Measurements from ENCODE around the gene GRPR.

GRPR gene

DNA sequence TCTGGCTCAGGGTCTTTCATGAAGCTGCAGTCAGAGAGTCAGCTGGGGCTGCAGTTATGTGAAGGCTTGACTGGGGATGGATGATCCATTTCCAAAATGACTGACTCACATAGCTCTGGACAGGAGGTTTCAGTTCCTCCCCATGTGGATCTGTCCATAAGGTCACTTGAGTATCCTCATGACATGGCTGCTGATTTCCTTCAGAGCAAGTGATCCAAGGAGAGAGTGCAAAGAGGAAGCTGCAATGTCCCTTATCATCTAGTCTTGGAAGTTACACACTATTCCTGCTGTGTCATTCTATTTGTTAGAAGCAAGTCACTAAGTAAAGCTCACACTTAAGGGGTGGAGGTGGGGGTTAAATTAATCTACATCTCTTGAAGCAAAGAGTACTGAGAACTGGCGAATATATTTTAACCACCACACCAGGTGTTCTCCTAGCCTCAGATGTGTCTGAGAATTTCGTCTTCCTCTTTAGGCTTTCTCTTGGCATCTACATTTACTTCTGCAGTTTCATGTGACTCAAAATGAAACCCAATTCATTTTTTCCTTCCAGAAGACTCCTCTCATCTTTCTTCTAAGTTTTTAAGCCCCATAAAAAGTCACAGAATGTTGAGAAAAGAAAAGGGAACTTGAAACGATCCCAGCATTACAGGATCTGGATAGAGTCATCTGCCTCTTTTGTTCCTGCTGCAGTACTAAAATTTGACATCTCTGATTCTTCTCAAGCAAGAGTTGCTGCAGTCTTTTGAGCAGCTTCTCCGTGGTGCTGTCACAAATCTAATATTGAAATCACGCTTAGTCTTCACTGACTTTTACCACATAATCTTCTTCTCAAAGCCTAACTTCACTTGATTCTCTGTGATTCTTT is 3.8 kb upstream of the GRPR start:
- peaks cover 22% of the 10 kb centered on the region for H3K4me1 Mint-ChIP-seq
- DNase-seq (ENCODE audit: low spot score in 2 of 2) = peak in 1 of 2 donors; percentile 5
- H3K4me3 Mint-ChIP-seq = peak overlapping the region; percentile 39
- H3K27me3 Mint-ChIP-seq = no peaks in the 10 kb centered on the region
- no peaks in the 10 kb centered on the region for H3K9me3 Mint-ChIP-seq
- peak; percentile 78 for ATAC-seq (ENCODE audit: low read depth)
- peak overlapping the region; percentile 85 for H3K27ac Mint-ChIP-seq
- H3K36me3 Mint-ChIP-seq = no peaks in the 10 kb centered on the region

DNA sequence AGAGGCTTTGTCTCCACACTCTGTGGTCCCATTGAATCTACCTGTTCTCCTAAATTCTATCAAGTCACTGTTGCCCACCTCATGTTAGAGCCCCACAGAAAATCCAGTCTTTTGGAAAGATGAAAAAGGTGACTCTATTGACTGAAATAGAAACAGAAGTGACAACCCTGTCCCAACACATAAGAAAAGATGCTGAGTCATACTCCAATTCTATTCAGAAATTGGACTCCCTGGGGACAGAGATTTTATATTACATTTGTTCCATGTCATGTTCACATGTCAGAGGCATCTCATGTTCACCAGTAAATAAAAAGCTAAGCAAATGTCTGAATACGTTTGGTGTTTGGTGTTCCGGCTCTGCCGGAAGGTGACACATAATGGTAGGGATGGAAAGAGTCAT is 2.9 kb upstream of the GRPR start:
- H3K36me3 Mint-ChIP-seq = no peaks in the 10 kb centered on the region
- ATAC-seq (ENCODE audit: low read depth) (no peak), DNase-seq (ENCODE audit: low spot score in 2 of 2) (no peak)
- H3K4me3 Mint-ChIP-seq = peak overlapping the region; percentile 39
- H3K4me1 Mint-ChIP-seq = peaks cover 21% of the 10 kb centered on the region
- H3K27ac Mint-ChIP-seq = peak overlapping the region; percentile 85
- no peaks in the 10 kb centered on the region for H3K27me3 Mint-ChIP-seq
- H3K9me3 Mint-ChIP-seq = no peaks in the 10 kb centered on the region

DNA sequence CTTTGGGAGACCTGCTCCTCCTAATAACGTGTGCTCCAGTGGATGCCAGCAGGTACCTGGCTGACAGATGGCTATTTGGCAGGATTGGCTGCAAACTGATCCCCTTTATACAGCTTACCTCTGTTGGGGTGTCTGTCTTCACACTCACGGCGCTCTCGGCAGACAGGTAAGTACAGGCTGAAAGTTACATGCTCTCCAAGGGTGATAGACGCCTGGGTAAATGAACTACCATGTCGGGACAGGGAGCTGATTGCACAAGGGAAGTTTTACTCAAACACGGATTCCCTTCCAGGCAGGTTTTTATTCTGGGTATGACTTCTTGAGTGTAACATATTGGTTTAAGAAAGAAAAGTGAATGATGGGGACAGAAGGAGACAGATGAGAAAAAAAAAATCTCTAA is 836 bp downstream of the GRPR start:
- no peaks in the 10 kb centered on the region for H3K9me3 Mint-ChIP-seq
- H3K27me3 Mint-ChIP-seq = peaks cover 3% of the 10 kb centered on the region
- no peaks in the 10 kb centered on the region for H3K36me3 Mint-ChIP-seq
- no peak overlapping the region for H3K4me3 Mint-ChIP-seq
- peaks cover 18% of the 10 kb centered on the region for H3K4me1 Mint-ChIP-seq
- no peak for ATAC-seq (ENCODE audit: low read depth)
- DNase-seq (ENCODE audit: low spot score in 2 of 2) = no peak
- H3K27ac Mint-ChIP-seq = no peak overlapping the region

DNA sequence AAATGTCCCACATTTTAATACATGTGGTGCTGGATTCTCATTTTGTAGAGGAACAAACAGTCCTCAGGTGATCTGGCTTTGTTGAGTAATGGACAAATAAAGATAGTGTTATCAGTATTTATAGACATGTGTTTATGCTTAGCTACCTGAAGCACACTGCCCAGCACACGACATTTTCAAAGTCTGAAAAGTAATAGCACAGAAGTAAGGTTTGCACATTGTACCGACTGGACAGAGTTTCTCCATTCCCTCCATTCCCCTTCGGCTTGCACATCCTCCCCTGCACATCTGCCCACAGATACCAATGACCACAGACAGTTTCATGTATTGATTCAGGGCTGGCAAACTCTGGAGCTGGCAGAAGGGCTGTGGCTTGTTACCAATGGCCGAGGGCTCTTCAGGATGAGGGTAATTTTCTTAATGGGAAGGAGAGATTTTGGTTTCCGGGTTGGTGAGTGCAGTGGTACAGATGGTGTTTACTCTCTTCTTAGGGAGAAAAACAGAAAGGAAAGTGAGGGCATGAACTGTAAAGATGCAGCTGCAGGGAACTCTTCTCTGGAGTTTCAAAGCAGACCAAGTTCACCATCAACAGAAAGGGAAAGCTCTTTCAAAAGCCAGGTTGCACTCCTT is 2.3 kb downstream of the GRPR start:
- H3K4me3 Mint-ChIP-seq = no peak overlapping the region
- peaks cover 2% of the 10 kb centered on the region for H3K36me3 Mint-ChIP-seq
- no peak for DNase-seq (ENCODE audit: low spot score in 2 of 2)
- H3K9me3 Mint-ChIP-seq = no peaks in the 10 kb centered on the region
- no peak overlapping the region for H3K27ac Mint-ChIP-seq
- peaks cover 8% of the 10 kb centered on the region for H3K4me1 Mint-ChIP-seq
- peaks cover 6% of the 10 kb centered on the region for H3K27me3 Mint-ChIP-seq
- ATAC-seq (ENCODE audit: low read depth) = no peak

DNA sequence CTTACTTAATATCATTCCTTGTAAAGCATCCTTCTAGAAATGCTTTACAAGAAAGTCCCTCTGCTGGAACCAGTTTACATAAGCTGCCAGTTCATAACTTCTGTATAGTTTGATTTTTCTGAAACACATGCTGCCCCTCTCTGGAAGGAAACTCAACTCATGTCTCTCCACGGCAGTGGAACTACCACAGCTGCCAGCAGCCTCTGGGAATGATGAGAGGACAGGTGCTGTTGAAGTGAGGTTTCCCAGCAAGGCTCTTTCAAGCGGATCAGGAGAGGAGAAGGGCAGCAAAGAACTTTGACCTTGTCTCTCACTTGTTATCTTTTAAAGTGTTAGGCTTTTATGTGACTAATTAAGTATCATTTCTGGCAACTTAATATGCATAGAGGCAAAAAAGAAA is 7.3 kb downstream of the GRPR start:
- H3K9me3 Mint-ChIP-seq = no peaks in the 10 kb centered on the region
- peaks cover 3% of the 10 kb centered on the region for H3K4me1 Mint-ChIP-seq
- no peak overlapping the region for H3K4me3 Mint-ChIP-seq
- peaks cover 2% of the 10 kb centered on the region for H3K36me3 Mint-ChIP-seq
- no peak for DNase-seq (ENCODE audit: low spot score in 2 of 2)
- no peak overlapping the region for H3K27ac Mint-ChIP-seq
- no peak for ATAC-seq (ENCODE audit: low read depth)
- H3K27me3 Mint-ChIP-seq = peaks cover 6% of the 10 kb centered on the region

DNA sequence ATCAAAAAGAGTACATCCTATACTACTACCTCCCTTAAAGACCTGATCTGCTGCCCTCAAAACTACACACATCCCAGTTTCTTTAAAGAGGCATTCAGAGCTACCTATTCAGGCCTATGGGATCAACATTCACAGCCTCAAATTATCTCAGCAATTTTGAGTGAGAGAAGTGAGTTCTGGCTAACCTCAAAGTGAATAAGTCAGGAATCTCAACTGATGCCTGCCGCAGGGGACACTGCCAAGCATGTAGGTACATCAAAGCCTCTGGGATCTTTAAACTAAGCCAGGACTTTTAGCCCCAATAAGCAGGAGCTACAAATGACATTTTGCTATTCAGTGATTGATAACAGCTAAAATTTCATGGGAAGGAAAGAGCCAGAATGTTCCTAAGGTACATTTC is 11.6 kb downstream of the GRPR start:
- no peak overlapping the region for H3K4me3 Mint-ChIP-seq
- H3K36me3 Mint-ChIP-seq = no peaks in the 10 kb centered on the region
- DNase-seq (ENCODE audit: low spot score in 2 of 2) (no peak), ATAC-seq (ENCODE audit: low read depth) (no peak)
- peaks cover under 1% of the 10 kb centered on the region for H3K27me3 Mint-ChIP-seq
- no peak overlapping the region for H3K27ac Mint-ChIP-seq
- H3K4me1 Mint-ChIP-seq = peaks cover 10% of the 10 kb centered on the region
- H3K9me3 Mint-ChIP-seq = no peaks in the 10 kb centered on the region

DNA sequence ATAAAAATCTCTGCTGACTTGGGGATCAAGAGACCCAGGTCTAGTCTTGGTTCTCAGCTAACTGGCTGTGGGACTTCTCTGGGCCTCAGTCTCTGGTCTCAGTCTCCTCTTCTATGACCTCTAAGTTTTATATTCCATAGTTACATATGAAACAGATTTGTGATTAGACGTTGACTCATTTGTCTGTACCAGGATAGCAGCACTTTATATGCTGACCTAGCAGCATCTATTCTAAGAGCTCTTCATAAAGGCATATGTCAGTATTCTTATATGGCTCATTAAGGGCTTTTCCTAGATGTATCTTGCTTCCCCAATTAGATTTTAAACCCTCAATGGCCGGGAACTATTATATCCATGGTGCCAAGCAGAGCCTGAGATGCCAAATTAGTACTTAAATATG is 12.7 kb downstream of the GRPR start:
- ATAC-seq (ENCODE audit: low read depth) (no peak), DNase-seq (ENCODE audit: low spot score in 2 of 2) (no peak)
- Mint-ChIP-seq H3K4me1 (peaks cover 9% of the 10 kb centered on the region), H3K4me3 (no peak overlapping the region), H3K27me3 (no peaks in the 10 kb centered on the region), H3K9me3 (no peaks in the 10 kb centered on the region), H3K27ac (no peak overlapping the region), H3K36me3 (no peaks in the 10 kb centered on the region)

DNA sequence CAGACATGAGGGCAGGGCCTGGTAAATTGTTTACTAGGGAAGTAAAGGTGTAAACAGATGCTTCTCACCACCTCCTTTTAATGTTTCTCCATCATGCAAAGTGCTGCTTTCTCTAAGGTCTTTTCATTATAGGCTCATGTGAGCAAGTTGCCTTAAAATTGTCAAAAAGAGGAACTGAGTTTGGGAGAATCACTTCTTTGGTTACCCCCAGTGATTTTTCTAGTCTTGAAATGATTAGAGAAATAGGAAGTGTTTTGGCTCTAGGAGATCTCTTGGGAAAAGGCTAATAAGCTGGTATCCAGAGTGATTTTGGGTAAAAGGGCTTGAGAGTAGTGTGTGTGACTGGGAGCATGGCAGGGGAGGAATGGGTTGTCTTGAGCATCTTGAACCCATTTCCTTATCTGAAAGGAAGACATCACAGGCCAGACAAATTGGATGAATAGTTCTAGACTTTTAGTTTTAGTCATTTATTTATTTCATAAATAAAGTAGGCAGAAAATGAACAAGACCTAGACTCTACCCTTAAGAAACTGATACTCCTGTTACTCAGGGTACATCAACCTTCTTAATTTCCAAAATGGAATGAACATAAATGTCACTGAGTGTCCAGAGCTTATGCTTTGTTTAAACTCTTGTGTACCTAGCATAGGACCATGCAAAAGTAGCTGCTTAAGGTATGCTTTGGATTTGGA is 14.2 kb downstream of the GRPR start:
- ATAC-seq (ENCODE audit: low read depth) (peak; percentile 85), DNase-seq (ENCODE audit: low spot score in 2 of 2) (no peak)
- Mint-ChIP-seq H3K9me3 (no peaks in the 10 kb centered on the region), H3K4me3 (no peak overlapping the region), H3K27ac (no peak overlapping the region), H3K36me3 (no peaks in the 10 kb centered on the region), H3K4me1 (peaks cover 9% of the 10 kb centered on the region), H3K27me3 (no peaks in the 10 kb centered on the region)

DNA sequence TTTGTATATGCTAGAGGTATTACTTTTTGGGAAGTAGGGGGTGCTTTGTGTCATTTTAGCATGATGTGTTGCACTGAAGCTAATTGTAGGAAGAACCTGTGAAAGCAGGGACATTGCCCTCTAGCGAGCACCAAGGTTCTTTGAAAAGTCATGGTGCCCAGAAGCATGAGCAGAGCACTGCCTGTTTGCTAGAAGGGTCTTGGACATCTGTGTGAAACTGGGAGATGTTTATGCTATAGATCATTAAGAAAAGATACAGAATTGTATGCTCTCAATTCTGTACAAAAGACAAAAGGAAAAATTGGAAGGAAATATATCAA is 14.7 kb downstream of the GRPR start:
- Mint-ChIP-seq H3K4me1 (peaks cover 9% of the 10 kb centered on the region), H3K9me3 (no peaks in the 10 kb centered on the region), H3K27ac (no peak overlapping the region), H3K36me3 (no peaks in the 10 kb centered on the region), H3K27me3 (no peaks in the 10 kb centered on the region), H3K4me3 (no peak overlapping the region)
- DNase-seq (ENCODE audit: low spot score in 2 of 2) (no peak), ATAC-seq (ENCODE audit: low read depth) (peak; percentile 63)

DNA sequence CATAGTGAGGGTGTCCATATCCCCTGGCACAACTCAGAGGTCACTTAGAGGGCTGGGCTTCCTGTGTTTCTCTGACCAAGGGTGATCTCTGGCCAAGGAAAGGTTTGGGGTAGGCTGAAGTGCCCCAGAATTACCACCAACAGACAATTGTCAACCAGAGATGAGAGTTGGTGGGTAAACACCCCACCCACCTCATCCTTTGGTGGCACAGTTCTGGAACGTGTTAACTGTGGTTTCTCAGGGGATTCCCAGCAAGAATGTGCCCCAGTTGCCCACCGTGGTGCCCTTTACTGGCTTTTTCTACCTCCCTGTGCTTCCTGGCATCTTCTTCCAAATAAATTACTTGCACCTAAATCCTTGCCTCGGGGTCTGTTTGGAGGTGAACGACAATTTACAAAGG is 17.1 kb downstream of the GRPR start:
- peaks cover 2% of the 10 kb centered on the region for H3K27me3 Mint-ChIP-seq
- H3K4me1 Mint-ChIP-seq = peaks cover 9% of the 10 kb centered on the region
- no peaks in the 10 kb centered on the region for H3K36me3 Mint-ChIP-seq
- no peak for DNase-seq (ENCODE audit: low spot score in 2 of 2)
- H3K4me3 Mint-ChIP-seq = no peak overlapping the region
- H3K27ac Mint-ChIP-seq = no peak overlapping the region
- no peak for ATAC-seq (ENCODE audit: low read depth)
- H3K9me3 Mint-ChIP-seq = no peaks in the 10 kb centered on the region

DNA sequence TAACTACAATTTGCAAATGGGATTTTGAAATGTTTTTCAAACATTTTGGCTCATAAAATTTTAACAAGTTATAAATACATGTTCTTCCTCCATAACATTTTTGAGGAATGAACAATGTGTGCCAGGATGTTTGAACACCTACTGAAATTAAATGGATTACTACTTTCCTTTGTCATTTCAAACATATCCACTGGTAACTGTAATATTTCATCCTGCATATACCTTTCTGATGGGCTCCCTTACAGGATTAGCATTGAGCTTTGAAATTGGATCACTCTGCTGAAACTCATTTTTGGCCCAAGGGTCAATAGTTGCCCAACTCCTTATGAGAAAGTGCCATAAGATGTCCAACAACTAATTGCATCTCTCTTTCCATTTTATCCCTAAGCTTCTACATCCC is 17.6 kb downstream of the GRPR start:
- Mint-ChIP-seq H3K4me3 (no peak overlapping the region), H3K4me1 (peaks cover 9% of the 10 kb centered on the region), H3K27me3 (peaks cover 2% of the 10 kb centered on the region), H3K36me3 (no peaks in the 10 kb centered on the region), H3K9me3 (no peaks in the 10 kb centered on the region), H3K27ac (no peak overlapping the region)
- ATAC-seq (ENCODE audit: low read depth) (no peak), DNase-seq (ENCODE audit: low spot score in 2 of 2) (no peak)

DNA sequence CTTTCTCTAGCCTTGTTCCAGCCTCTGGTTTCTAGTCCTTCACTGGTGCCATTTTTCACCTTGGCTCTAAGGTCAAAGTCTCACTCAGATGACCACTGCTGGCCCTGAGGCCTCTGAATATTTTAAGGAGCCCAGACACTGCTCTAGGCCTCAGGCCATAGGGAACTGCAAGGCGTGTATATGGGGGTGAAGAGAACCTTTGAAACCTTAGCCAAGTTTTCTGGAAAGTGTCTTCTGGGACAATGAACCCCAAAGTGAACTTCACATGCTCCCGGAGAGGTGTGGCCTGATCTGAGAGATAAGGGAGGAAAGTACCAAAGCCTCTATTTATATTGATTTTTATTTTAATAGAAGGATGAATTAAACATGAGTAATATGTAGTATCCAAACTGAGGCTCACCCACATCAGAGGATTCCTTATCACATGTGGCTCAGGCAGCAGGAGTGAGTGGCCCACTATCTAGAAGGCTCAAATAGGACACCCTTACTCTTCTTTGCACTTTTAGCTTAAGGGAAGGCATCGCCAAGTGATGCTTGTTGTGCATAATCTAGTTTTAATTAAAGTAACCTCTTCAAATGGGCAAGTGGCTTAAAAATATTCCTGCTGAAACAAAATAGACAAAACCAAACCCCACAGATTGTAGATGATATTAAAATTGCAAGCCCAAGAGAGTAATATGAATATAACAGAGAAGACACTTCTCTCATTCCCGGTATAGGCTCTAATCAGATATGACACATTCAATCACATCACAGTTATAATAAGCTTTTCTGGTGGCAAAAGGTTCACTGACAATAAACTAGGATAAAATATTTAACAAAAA is 18.3 kb downstream of the GRPR start:
- Mint-ChIP-seq H3K27me3 (peaks cover 2% of the 10 kb centered on the region), H3K4me1 (peaks cover 9% of the 10 kb centered on the region), H3K4me3 (no peak overlapping the region), H3K27ac (no peak overlapping the region), H3K36me3 (no peaks in the 10 kb centered on the region), H3K9me3 (no peaks in the 10 kb centered on the region)
- DNase-seq (ENCODE audit: low spot score in 2 of 2) = no peak
- no peak for ATAC-seq (ENCODE audit: low read depth)

DNA sequence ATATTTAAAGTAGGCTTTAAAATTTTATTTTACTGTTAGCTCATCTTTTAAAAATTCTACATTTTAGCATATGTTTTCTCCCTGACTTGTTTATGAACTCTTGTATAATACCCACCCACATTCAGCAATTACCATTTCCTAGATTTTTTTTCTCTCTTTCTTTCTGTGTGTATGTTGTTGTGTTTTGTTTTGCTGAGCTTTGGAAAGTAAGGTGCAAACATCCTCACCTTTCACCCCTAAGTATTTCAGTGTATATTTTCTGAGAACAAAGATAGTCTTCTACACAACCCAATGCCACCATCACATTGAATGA is 18.8 kb downstream of the GRPR start:
- H3K4me1 Mint-ChIP-seq = peaks cover 9% of the 10 kb centered on the region
- no peaks in the 10 kb centered on the region for H3K9me3 Mint-ChIP-seq
- ATAC-seq (ENCODE audit: low read depth) = no peak
- no peak for DNase-seq (ENCODE audit: low spot score in 2 of 2)
- H3K27ac Mint-ChIP-seq = no peak overlapping the region
- H3K4me3 Mint-ChIP-seq = no peak overlapping the region
- peaks cover 2% of the 10 kb centered on the region for H3K27me3 Mint-ChIP-seq
- no peaks in the 10 kb centered on the region for H3K36me3 Mint-ChIP-seq

DNA sequence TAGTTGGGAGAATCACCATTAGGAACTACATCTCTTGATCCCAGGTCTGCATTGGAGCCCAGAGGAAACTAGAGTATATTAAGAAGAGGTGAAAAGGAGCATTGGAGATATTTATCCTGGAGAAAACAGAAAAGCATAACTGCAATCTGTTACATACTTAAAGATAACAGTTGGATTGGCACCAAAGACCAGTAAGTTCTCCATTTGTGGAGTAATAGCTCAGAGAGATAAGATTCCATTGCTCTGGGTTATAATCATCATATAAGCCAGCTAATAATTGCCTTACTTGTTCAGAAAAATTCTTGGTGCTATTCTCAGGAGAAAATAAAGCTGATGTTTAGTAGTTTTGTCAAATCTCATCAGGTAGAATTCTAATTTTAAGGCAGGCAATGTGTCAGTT is 20.6 kb downstream of the GRPR start:
- no peak for ATAC-seq (ENCODE audit: low read depth)
- Mint-ChIP-seq H3K27ac (no peak overlapping the region), H3K36me3 (no peaks in the 10 kb centered on the region), H3K27me3 (peaks cover 2% of the 10 kb centered on the region), H3K4me3 (no peak overlapping the region), H3K9me3 (no peaks in the 10 kb centered on the region), H3K4me1 (no peaks in the 10 kb centered on the region)
- no peak for DNase-seq (ENCODE audit: low spot score in 2 of 2)
